ENCODE results near the gene UCN3. TPM values are rescaled to one million over a fixed set of nuclear protein-coding genes. Genes with fewer than 3 reads are reported as not detected.

The UCN3 gene
- total and polyA plus RNA-seq, 2 of the 4 experiments (the other 2 are of a cell fraction): not detected

DNA sequence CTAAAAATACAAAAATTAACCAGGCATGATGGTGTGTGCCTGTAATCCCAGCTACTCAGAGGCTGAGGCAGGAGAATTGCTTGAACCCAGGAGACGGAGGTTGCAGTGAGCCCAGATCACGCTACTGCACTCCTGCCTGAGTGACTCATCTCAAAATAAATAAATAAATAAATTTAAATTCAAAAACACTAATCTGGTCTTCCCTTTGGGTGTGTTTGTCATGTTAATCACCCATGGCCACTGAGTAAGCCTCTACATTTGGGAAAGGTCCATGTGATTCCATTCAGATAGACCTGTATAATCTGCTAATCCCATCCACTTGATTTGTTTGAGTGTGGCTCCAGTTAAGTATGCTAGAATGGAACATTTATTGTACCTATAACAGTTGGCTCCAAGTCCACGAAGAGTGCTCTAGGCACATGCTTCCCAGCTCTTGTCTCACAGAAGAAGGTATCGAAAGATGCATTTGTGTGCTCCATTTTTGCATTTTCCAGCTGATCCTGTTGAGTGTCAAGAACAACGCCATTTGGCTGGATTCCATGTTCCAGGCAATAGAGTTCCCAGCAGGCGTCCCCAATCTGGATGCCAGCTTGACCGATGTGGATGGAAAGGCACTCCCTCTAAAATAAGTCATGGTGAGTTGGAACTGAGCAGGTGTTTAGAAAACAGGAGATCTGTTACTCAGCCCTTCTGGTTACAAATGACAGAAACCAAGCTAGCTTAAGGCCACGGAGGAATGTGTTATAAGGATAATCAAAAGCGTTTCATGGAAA, 35.9 kb downstream of the UCN3 start:
- Histone ChIP-seq H3K36me3 (ENCODE audit: control insufficient read depth, insufficient read depth, low read length) (no peaks in the 10 kb centered on the region), H3K9me3 (ENCODE audit: control insufficient read depth, insufficient read depth, low read length) (no peaks in the 10 kb centered on the region), H3K4me2 (ENCODE audit: low read depth, low read length) (no peak overlapping the region), H3K14ac (replicated peaks; ENCODE audit: low read depth, low read length) (no peak overlapping the region), H3K9ac (ENCODE audit: low read depth, low read length) (no peak overlapping the region), H3K18ac (ENCODE audit: low read depth, low read length) (no peak overlapping the region), H3K4me1 (ENCODE audit: control insufficient read depth, insufficient read depth, low read length) (no peaks in the 10 kb centered on the region), H3K27ac (ENCODE audit: insufficient read depth, low read length) (no peak overlapping the region), H2BK20ac (ENCODE audit: low read depth, low read length) (no peak overlapping the region), H2AK5ac (ENCODE audit: low read depth, low read length) (no peak overlapping the region), H2BK120ac (ENCODE audit: low read depth, low read length) (no peak overlapping the region), H3K9me1 (ENCODE audit: insufficient read depth, low read length) (no peaks in the 10 kb centered on the region), H4K8ac (ENCODE audit: low read depth in 2 of 2, low read length in 2 of 2) (no peak overlapping the region), H2BK15ac (ENCODE audit: low read depth, low read length) (no peak overlapping the region), H3K27me3 (ENCODE audit: control insufficient read depth, insufficient read depth, low read length) (peaks cover 11% of the 10 kb centered on the region), H2AFZ (replicated peaks; ENCODE audit: low read length, poor library complexity) (no peak overlapping the region), H3K56ac (ENCODE audit: extremely low read depth, insufficient read depth, low read length) (no peak overlapping the region), H3K79me1 (ENCODE audit: low read depth in 1 of 2, low read length in 2 of 2) (no peaks in the 10 kb centered on the region), H3K23ac (ENCODE audit: low read depth, low read length) (no peak overlapping the region), H2BK5ac (ENCODE audit: low read depth, low read length, poor library complexity, severe bottlenecking) (no peak overlapping the region), H4K5ac (ENCODE audit: low read depth, low read length) (no peak overlapping the region), H3K4ac (ENCODE audit: low read depth, low read length) (no peak overlapping the region), H3K4me3 (ENCODE audit: insufficient read depth, low read depth, low read length) (no peak overlapping the region), H4K20me1 (ENCODE audit: insufficient read depth, low read length) (no peaks in the 10 kb centered on the region), H2AK9ac (replicated peaks; ENCODE audit: low read depth, low read length, poor library complexity) (no peak overlapping the region), H4K91ac (ENCODE audit: insufficient read depth, low read depth, low read length) (no peak overlapping the region)
- CTCF ChIA-PET: no interaction called here
- POLR2A ChIA-PET (ENCODE audit: unreplicated experiment): no interaction called here
- dilution Hi-C loops (cut with HindIII; ENCODE audit: low sequenced_read_pairs, unreplicated experiment) (no loop called here), intact Hi-C loops (cut with micrococcal nuclease) (loop anchor here (10.0 kb wide), 1 partner anchor 1724 kb away; no protein-coding TSS in a partner anchor), in situ Hi-C loops (cut with MboI; ENCODE audit: low sequenced_read_pairs) (no loop called here)
- no peak for DNase-seq
- no peak for ATAC-seq (ENCODE audit: low read depth)
- WGBS, 2 experiments (ENCODE audit: extremely low coverage in 2 of 2, insufficient read length in 1 of 2): 57% methylated on average over 1 of the region's 9 CpGs; no CpG with 5 or more reads in 1 of the 2 experiments
- no TSS peak for BruUV-seq (replicated peaks)
- TF ChIP-seq FOS (IDR thresholded peaks at IDR 0.05; ENCODE audit: low read depth, low read length) (no peak), MAFK (IDR thresholded peaks at IDR 0.05; ENCODE audit: low read depth, low read length) (no peak), POLR2A (IDR thresholded peaks at IDR 0.05; ENCODE audit: low read depth, low read length) (no peak), MXI1 (IDR thresholded peaks at IDR 0.05; ENCODE audit: borderline replicate concordance, low read depth, low read length) (no peak), CHD1 (IDR thresholded peaks at IDR 0.05; ENCODE audit: low read depth, low read length) (no peak), RCOR1 (IDR thresholded peaks at IDR 0.05; ENCODE audit: insufficient replicate concordance, low read length) (no peak), SMC3 (IDR thresholded peaks at IDR 0.05; ENCODE audit: low read depth, low read length) (no peak), NFE2L2 (IDR thresholded peaks at IDR 0.05; ENCODE audit: low read depth, low read length) (no peak), MAZ (IDR thresholded peaks at IDR 0.05; ENCODE audit: borderline replicate concordance, low read depth, low read length) (no peak), BHLHE40 (IDR thresholded peaks at IDR 0.05; ENCODE audit: low read depth, low read length) (no peak), CEBPB (IDR thresholded peaks at IDR 0.05; ENCODE audit: low read depth, low read length) (no peak), RFX5 (IDR thresholded peaks at IDR 0.05; ENCODE audit: low read depth, low read length) (no peak), RAD21 (IDR thresholded peaks at IDR 0.05; ENCODE audit: low read length) (no peak)
- TF ChIP-seq, protein P1, sequence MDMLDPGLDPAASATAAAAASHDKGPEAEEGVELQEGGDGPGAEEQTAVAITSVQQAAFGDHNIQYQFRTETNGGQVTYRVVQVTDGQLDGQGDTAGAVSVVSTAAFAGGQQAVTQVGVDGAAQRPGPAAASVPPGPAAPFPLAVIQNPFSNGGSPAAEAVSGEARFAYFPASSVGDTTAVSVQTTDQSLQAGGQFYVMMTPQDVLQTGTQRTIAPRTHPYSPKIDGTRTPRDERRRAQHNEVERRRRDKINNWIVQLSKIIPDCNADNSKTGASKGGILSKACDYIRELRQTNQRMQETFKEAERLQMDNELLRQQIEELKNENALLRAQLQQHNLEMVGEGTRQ (IDR thresholded peaks at IDR 0.05; ENCODE audit: low read depth, low read length): no peak
- TF ChIP-seq, protein P2, sequence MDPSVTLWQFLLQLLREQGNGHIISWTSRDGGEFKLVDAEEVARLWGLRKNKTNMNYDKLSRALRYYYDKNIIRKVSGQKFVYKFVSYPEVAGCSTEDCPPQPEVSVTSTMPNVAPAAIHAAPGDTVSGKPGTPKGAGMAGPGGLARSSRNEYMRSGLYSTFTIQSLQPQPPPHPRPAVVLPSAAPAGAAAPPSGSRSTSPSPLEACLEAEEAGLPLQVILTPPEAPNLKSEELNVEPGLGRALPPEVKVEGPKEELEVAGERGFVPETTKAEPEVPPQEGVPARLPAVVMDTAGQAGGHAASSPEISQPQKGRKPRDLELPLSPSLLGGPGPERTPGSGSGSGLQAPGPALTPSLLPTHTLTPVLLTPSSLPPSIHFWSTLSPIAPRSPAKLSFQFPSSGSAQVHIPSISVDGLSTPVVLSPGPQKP (IDR thresholded peaks at IDR 0.05; ENCODE audit: borderline replicate concordance, low read depth, low read length): no peak
- TF ChIP-seq, protein P3, sequence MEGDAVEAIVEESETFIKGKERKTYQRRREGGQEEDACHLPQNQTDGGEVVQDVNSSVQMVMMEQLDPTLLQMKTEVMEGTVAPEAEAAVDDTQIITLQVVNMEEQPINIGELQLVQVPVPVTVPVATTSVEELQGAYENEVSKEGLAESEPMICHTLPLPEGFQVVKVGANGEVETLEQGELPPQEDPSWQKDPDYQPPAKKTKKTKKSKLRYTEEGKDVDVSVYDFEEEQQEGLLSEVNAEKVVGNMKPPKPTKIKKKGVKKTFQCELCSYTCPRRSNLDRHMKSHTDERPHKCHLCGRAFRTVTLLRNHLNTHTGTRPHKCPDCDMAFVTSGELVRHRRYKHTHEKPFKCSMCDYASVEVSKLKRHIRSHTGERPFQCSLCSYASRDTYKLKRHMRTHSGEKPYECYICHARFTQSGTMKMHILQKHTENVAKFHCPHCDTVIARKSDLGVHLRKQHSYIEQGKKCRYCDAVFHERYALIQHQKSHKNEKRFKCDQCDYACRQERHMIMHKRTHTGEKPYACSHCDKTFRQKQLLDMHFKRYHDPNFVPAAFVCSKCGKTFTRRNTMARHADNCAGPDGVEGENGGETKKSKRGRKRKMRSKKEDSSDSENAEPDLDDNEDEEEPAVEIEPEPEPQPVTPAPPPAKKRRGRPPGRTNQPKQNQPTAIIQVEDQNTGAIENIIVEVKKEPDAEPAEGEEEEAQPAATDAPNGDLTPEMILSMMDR (conservative IDR thresholded peaks at IDR 0.05; ENCODE audit: low read depth, low read length): no peak
